Measurements from ENCODE around the gene GRIN2A.

GRIN2A gene

GRCh38 chr16:9955677-9956076 is 226.6 kb downstream of the GRIN2A start:
- Histone ChIP-seq H3K27me3 (replicated peaks; ENCODE audit: control insufficient read depth, insufficient read depth, low read length) (no peaks in the 10 kb centered on the region; the same call in 1 of the 2 replicates), H3K36me3 (ENCODE audit: control insufficient read depth, insufficient read depth, low read length) (no peaks in the 10 kb centered on the region), H3K4me3 (replicated peaks; ENCODE audit: low read depth, low read length) (no peak overlapping the region)
- DNase-seq (ENCODE audit: extremely low read depth, insufficient read length), result no peak
- TF ChIP-seq CTCF (IDR thresholded peaks at IDR 0.05; ENCODE audit: insufficient read depth, low read length, poor library complexity, severe bottlenecking), result no peak

GRCh38 chr16:9953908-9954570 is 228.2 kb downstream of the GRIN2A start:
- H3K36me3 ChIP-seq (ENCODE audit: control insufficient read depth, insufficient read depth, low read length), result no peaks in the 10 kb centered on the region
- DNase-seq (ENCODE audit: extremely low read depth, insufficient read length), result no peak
- H3K4me3 ChIP-seq (replicated peaks; ENCODE audit: low read depth, low read length), result no peak overlapping the region
- TF ChIP-seq CTCF (IDR thresholded peaks at IDR 0.05; ENCODE audit: insufficient read depth, low read length, poor library complexity, severe bottlenecking), result no peak
- no peaks in the 10 kb centered on the region; the same call in 1 of the 2 replicates for H3K27me3 ChIP-seq (replicated peaks; ENCODE audit: control insufficient read depth, insufficient read depth, low read length)

- H3K4me3 ChIP-seq (replicated peaks; ENCODE audit: low read depth, low read length), result no peak overlapping the region
- H3K36me3 ChIP-seq (ENCODE audit: control insufficient read depth, insufficient read depth, low read length), result no peaks in the 10 kb centered on the region
- no peak for TF ChIP-seq CTCF (IDR thresholded peaks at IDR 0.05; ENCODE audit: insufficient read depth, low read length, poor library complexity, severe bottlenecking)
- DNase-seq (ENCODE audit: extremely low read depth, insufficient read length), result no peak
- no peaks in the 10 kb centered on the region; the same call in 1 of the 2 replicates for H3K27me3 ChIP-seq (replicated peaks; ENCODE audit: control insufficient read depth, insufficient read depth, low read length)
Measured at GRCh38 chr16:9950658-9951057, 231.6 kb downstream of the GRIN2A start.

- H3K4me3 ChIP-seq (replicated peaks; ENCODE audit: low read depth, low read length), result no peak overlapping the region
- DNase-seq (ENCODE audit: extremely low read depth, insufficient read length), result no peak
- no peaks in the 10 kb centered on the region; the same call in 1 of the 2 replicates for H3K27me3 ChIP-seq (replicated peaks; ENCODE audit: control insufficient read depth, insufficient read depth, low read length)
- no peak for TF ChIP-seq CTCF (IDR thresholded peaks at IDR 0.05; ENCODE audit: insufficient read depth, low read length, poor library complexity, severe bottlenecking)
- no peaks in the 10 kb centered on the region for H3K36me3 ChIP-seq (ENCODE audit: control insufficient read depth, insufficient read depth, low read length)
Measured at GRCh38 chr16:9949396-9949795, 232.8 kb downstream of the GRIN2A start.

GRCh38 chr16:9948933-9949332 is 233.3 kb downstream of the GRIN2A start:
- Histone ChIP-seq H3K36me3 (ENCODE audit: control insufficient read depth, insufficient read depth, low read length) (no peaks in the 10 kb centered on the region), H3K27me3 (replicated peaks; ENCODE audit: control insufficient read depth, insufficient read depth, low read length) (no peaks in the 10 kb centered on the region; the same call in 1 of the 2 replicates), H3K4me3 (replicated peaks; ENCODE audit: low read depth, low read length) (no peak overlapping the region)
- no peak for DNase-seq (ENCODE audit: extremely low read depth, insufficient read length)
- no peak for TF ChIP-seq CTCF (IDR thresholded peaks at IDR 0.05; ENCODE audit: insufficient read depth, low read length, poor library complexity, severe bottlenecking)
